ENCODE data around the gene FLT4.

Gene FLT4

DNA sequence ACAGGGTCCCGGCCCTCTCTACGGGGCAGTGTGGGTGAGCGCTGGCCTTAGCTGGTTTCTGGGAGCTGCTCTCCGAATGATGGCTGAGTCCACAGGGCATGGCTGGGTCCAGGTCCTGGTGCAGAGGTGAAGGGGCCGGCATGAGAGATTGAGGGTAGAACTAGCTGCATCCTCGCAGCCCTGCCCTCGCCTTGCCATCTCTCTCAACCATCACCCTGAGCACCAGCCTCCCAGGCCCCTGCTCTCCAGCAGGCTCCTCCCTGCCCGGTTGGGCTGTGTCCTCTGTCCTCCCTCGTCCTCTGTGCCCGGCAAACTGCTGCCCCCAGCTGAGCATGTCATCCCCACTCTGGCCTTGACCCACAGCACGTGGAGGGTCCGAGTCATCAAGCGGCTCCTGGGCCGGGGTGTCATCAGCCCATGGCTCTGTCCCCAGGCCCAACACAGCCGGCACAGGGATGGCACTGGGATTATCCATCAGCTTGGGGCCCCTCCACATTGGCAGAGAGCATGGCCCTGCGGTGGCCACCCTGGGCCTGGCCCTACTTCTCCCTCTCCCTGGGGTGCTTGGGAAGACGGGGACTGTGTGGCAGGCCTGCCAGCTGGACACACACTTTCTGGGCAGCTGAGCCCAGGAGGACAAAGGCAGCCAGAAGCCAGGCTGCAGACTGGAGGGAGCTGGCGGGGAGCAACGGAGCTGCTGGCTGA, 8.4 kb downstream of the FLT4 start:
- DNase-seq, result no peak

DNA sequence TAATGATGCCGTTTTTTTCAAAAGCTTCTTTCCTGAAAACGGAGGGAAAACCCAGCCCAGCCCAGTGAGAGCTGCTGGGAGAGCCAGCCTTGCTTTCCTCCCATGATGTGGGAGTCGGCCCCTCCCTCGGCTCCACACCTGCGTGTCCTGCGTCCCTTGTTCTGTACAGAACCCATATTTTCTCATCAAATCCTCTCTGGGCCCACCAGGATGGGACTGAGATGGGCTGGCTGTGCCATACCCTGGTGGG, 8.9 kb downstream of the FLT4 start:
- DNase-seq, result no peak

DNA sequence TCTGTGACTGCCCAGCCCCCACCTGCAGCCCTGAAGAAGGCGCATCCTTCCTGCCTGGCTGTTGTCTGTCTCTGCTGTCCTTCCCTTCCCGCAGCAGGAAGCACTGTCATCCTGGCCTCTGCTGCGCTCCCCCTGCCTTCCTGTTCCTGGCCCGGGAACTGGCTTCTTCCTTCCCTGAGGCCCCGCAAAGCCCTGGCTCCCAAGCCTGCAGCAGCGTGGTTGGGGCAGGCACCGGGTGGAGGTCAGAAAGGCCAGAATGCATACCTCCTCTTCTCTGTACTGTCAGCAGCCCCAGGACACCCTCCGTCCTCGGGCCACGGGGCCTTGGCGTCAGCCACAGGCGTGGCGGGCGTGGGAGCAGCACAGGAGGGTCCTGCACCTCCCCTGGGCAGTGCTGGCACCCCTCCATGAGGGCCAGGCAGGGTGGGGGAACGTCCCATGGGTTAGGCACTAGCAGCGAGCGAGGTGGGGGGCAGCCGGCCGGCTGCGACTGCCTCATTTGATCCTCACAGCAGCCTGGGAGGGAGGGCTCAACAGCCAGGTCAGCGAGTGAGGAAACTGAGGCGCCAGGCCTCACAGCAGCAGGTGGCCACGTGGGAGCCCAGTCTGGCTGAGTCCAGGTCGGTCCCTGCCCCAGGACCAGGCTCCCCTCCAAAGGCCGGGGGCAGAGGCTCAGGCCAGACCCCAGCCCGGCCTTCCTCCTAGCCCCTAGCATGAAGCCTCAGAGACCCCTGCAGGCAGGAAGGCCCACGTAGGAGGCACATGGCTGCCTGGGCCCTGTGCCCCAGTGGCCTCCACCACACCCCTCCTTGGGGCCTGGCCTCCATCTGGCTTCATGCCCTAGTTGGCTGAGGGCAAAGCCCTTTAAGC, 9.4 kb downstream of the FLT4 start:
- no peak for DNase-seq

DNA sequence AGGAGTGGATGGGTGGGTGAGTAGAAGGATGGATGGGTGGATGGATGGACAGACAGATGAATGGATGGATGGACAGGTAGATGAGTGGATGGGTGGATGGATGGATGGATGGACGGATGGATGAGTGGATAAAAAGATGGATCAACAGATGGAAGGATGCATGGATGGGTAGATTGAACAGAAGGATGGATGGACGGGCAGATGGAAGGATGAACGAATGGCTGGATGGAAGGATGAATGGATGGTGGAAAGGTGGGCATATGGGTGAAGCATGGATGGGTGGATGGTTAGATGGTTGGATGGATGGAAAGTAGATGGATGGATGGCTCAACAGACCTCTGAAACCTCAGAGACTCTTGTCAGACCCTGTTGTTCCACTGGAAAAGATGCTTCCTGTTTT, 10.1 kb downstream of the FLT4 start:
- no peak for DNase-seq

DNA sequence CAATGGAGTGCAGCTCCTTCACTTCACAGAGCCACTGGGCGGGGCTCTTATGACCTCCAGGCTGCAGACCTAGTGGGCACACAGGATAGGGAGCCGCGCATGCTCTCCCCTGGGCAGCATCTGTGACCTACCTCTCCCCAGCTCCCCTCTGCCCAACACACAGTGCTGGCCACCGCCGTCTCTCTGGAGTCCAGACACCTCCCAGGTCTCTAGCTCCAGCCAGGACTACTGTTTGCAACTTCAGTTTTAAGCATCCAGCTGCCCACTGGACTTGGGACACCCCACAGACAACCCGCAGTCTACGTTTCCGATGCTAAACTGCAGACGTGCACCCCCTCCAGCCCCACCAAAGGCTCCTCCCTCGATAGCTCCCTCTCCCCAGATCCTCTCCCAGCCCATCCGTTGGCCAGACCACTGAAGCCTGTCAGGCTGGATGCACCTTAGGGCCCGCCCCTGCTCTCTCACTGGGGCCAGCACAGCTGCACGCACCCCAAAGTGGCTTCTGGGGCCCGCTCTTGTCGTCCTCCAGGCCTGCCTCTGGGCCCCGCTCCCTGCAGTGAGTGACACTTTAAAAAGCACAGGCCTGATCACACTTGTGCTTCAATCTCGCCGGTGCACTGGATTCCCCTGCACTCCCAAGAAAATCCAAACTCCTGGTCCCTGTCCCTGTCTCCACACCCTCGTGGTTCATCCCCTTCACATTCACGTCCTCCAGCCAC, 11.3 kb downstream of the FLT4 start:
- DNase-seq, result peak; percentile 1

DNA sequence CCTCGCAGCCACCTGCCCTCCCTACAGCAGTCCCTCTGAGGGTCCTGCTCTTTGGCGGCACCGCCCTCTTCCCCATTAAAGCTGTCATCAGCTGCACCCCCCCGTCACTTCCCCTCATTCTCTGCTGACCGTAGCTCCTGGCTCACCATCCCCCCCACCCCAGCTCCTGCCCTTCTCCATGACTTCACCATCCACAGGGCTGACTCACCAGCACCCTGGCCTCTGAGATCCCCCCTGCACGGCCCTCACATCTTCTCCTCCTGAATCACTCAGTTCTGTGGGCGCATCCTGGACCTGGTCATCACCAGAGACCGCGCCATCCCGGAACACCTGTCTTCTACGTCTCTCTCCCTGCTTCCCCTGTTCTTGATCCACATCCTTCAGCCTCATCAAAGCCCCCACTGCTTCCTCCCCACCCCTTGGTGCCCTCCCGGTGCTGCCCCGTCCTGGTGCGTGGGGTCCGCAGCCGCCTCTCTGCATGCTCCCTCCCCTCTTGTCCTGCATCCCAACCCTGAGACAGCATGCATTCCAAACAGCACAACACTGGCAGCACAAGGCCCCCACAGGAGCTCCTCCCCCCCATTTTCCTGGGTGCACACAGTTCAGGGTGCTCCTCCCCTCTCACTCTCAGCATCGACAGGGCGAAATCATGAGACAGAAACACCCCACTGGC, 12.9 kb downstream of the FLT4 start:
- no peak for DNase-seq

DNA sequence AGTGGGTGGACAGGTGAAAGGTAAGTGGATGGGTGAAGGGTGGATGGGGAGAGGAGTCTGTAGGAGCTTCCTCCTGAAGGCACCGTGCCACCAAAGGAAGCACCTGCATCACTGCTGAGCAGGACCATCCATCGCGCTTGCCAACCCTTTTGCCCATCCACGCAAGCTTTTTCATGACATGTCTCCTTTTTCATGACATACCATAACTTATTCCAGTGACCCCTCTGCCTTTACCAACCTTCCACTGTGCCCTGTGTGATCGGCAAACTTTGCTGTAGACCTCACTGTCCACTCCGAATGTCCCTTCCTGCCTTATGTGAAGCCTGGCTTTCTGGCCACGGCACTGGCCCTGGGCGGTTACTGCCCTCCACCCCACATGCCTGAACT, 13.4 kb downstream of the FLT4 start:
- peak; percentile 1 for DNase-seq

DNA sequence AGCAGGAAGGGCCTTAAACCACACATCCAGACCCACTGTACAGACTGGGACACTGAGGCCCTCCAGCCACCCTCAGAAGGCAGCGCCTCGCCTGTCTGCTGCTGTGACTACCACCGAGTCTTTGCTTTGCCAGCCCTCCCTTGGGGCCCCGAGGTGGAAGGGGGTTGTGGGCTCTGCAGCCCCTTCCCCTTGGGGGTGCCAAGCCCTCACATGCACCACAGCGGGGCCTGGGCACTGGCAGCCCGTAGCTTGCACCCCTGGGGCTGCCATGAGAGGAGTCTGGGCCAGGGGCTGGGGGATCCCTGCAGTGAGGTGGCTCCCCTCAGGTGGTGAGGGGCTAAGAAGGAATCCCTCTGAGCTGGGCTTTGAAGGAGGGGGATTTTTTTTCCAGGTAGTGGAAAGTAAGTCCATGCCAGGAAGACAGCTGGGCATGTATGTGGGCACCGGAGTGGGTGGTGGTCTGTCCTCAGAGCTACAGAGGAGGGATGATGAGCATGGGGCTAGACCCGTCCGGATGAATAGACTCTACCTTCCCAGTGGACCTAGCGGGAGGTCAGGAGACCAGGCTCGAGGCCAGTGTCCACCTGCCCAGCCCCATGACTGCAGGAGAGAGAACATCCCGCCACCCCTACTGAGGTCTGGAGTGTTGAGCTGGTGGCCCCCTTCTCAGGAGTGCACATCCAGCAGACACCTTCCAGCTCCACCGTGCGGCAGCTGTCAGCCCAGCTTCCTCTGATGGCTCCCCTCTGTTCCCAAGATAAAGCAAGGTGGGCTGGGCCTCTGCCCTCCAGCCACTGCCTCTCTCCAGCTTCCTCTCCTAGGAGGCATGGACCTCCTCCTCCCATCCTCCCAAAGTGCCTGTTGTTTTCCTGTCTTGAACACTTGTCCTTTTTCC, 15.9 kb downstream of the FLT4 start:
- DNase-seq, result no peak

DNA sequence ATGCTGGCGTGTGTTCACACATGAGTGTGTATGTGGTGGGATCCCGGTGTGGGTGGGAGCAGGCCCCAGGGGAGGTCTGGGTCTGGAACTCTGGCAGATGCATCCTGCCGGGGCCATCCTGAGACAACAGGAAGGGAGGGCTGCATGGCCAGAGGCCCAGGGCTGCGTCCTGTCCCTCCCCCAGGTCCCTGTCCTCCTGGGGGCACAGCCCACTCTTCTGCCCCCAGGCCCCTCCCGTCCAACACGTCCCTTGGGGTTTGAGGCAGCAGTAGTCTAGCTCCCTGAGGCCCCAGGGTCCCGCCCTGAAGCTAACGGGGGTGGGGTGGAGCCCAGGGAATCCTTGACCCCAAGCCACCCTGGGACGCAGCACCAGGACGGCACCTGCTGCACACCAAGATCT, 16.6 kb downstream of the FLT4 start:
- no peak for DNase-seq

DNA sequence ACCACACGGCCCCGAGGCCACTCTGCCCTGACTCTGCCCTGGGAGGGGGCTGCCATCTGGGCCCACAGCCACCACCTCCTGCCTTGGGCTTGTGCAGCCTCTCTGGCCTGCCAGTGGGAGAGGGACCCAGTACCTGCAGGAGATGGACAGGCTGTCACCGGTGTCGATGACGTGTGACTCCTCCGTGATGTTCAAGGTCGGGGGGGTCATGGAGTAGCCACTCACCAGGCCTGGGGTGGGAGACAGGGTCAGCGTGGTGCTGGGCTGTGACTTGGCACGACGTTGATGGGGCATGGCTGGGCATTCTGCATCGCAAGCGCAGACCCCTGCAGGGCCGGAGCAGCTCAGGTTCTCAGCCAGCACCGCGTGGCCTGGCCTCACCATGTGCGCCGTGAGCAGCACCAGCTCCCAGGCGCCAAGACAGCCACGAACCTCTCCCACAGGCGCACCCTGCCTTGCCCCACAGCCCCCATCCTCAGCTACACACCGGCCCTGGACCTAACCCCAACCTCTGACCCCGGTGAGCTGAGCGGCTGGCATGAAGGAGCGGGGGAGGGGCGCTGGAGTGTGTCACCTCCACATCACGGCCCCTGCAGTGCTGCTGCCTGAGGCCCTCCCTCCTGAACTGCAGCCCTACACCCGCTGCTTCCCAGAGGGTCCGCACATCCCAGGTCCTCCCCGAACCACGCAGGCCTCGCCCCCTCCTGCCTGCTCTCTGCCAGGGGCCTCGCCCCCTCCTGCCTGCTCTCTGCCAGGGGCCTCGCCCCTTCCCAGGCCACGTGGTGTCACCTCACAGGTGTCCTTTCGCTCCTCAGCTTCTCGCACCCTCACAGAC, 17.6 kb downstream of the FLT4 start:
- DNase-seq, result no peak

DNA sequence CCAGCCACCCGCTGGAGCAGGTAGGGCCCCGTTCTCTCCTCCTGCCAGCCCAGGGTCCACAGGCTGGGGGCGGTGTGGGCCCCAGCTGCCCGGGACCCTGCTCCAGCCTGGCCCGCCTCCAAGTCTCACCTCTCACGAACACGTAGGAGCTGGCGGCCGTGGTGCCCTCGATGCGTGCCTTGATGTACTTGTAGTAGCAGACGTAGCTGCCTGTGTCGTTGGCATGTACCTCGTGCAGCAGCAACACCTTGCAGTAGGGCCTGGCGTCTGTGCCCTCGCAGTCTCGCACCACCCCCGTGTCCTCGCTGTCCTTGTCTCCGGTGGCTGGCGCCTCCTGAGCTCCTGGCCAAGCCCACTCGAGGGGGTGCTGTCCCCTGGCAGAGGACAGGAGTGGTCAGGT, 19.0 kb downstream of the FLT4 start:
- DNase-seq, result no peak

DNA sequence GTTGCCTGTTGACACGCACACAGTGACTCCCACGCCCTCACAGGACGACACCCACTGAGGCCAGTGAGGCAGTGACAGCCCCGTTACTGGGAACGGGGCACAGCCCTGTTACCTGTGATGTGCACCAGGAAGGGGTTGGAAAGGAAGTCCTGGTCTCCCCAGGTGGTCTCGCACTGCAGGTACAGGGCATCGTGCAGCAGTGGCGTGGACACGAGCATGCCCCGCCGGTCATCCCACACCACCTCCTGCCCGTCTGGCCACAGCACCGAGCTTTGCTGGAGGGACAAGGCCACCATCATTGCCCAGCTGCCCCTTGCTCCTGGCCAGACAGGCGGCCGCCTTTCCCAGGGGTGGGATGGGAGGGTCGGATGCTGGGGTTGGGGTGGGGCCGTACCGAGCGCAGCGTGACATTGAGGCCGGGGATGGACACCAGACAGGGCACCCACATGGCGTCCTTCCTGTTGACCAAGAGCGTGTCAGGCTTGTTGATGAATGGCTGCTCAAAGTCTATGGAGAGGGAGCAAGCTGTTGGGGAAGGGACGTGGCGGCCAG, 19.5 kb downstream of the FLT4 start:
- no peak for DNase-seq

DNA sequence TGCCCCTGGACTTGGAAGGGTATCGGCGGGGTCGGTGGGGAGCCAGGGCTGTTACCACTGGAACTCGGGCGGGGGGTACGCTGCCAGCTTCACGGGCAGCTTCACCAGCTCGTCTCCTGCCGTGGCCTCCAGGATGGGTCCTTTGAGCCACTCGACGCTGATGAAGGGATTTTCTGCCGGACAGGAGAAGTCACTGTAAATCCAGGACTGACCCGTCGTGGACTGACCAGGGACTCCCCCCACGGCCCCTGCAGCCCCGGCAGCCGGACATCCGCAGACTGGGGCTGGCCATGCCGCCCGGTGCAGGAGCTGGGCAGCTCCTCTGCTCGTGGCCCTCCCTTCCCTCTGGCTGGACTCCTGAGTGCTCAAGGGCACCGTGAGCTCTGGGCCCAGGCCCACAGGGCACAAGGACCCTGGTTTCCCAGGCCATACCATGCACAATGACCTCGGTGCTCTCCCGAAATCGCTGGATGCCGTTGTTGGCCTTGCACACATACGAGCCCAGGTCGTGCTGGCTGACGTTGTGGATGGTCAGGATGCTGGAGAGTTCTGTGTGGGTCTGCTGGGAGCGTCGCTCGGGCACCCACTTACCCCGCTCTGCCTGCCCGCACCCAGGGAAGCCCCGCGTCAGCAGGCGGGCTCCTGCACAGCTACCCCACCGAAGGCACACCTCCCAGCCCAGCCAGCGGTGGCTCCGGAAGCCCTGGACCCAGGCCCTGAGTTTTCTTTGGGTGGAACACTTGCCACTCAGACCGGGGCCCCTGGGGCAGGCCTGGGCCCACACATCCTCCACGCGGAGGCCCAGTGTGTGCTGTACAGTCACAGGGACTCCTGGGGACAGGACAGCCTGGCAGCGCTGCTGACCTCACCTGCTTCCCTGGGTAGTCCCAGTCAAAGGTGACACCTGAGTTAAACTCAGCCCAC, 20.3 kb downstream of the FLT4 start:
- no peak for DNase-seq

DNA sequence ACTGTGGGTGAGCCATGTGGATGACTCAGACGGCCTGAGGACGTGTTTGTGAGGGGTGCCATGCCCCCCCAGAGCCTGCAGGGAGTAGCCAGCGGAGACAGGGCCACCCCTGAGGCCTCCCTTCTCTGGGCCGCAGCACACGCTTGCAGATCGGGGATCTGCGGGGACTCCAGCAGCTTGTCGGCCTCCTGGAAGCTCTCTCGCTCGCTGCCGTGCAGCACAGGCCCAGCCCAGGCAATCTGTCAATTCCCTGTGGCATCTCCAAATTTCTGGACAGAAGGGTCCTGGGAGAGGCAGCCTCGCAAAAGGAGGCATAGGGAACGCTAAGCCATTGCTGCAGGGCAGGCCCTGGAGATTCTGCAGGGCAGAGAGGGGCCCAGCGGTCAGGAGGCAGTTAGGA, 21.2 kb downstream of the FLT4 start:
- DNase-seq, result no peak

DNA sequence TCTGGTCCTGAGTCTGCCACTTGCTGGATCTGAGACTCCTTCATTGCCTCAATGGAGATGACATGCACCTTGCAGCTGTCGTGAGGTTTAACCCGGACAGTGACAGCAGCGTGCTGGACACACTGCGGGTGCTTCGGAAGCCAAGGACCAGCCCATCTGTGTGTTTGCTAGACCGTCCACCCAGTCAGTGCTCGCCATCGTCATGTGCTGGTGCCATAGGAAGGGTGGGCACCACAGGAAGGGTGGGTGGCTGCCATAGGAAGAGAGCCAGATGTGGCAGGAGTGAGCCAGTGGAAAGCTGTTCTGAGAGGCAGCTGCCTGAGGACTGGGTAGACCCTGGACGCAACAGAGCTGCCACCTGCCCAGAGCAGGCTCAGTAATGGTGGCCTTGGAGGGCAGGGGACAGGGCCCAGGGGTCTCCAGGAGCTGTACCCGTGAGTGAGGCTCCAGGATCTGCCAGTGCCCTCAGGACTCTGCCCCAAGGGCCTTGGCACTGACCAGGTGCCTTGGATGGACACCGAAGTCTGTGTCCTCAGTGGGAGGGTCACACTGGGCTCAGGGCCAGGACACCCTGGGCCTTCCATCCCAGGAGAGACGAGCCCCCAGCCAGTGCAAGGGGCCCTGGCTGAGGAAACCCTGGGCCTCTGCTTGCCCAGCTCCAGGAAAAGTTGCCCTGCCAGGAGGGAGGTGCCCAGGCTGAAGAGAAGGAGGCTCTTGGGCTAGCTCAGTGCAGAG, 21.8 kb downstream of the FLT4 start:
- no peak for DNase-seq

DNA sequence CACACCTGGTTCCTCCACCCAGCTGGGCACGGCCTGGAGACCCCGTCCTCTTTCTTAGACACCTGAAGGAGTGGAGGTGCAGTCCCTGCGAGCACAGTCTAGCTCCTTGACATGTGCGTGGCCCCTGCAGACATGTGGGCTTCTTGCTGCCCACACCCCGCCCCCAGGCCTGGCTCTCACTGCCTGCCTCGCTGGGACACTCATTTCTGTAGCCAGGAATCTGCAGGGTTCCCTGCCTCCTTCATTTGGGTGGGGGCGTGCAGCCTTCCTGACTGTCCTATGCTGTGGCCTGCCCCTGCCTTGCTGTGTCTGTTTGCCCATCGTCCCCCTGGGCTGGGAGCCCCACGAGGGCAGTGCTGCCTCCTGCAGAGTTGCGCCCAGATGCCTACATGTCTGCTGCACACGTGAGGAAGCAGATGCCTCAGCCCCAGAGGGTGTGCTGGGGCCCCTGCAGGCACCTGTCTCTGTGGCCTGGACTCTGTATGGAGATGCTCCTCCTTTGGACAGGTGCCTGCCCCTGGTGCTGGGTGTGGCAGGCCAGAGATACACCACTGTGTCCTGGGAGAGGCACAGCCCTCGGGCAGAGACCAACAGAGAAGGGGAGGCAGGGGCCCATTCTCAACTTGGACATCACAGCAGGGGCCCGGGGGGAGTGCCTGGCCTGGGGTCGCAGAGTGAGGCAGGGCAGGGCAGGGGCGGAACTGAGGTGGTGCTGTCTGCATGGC, 22.6 kb downstream of the FLT4 start:
- no peak for DNase-seq

DNA sequence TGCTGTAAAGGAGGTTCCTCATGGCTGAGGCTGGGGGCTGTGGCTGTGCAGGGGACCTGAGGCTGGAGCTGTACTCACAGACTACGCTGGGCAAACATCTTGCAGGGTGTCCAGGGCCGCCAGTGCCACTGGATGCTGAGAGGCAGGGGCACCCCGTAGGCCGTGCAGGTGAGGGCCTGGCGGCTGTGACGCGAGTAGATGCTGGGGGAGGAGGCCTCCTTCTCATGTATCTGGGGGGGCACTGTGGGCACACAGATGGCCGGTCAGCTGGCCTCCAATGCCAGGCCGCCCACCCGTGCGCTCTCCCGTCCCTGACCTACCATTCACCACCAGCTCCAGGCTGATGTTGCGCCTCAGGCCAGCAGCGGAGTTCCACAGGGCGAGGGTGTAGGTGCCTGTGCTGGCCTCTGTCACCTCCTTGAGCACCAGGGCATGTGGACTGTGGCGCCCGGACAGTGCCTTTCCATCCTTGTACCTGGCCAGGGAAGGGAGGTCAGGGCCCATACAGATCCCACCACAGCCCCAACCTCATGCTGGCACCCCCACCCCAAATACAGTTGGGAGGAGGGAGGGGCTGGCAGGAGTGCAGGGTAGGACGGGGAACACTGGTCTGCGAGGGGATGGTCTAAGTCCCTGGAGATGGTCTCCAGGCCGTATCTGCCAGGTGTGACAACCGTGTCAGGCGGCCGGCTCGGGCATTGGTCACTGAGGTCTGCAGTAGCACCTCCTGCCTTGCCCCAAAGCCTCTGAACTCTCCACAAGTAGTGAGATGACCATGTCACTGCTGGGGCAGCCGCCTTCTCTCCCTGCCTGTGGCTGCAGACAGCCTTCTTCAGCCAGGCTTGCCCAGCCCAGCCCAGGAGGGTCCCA, 23.4 kb downstream of the FLT4 start:
- DNase-seq, result no peak
